ENCODE measurements around the gene ATOX1. TPM values are rescaled to one million over a fixed set of nuclear protein-coding genes. Genes with fewer than 3 reads are reported as not detected.

ATOX1 gene
- total and polyA plus RNA-seq, 2 of the 8 experiments (the other 6 are each of a cell fraction or from before 2014, with no cell fraction given), result 79.9 to 232 TPM

- no peak for TF ChIP-seq RNF2 (IDR thresholded peaks at IDR 0.05; ENCODE audit: borderline replicate concordance, low read depth, low read length, missing control alignments, poor library complexity, severe bottlenecking)
These were observed 6.4 kb upstream of the ATOX1 start (continued) for GRCh38 chr5:151764801-151765200.

All from H1 (cell line).